NCI-H345 treated with DMSO at 0.1 percent for 48 hours (cell line): ENCODE results near the gene PHOX2B.
"Not testable (repeated sequence)": the region's sequence is repeated elsewhere in the genome, so short reads cannot be mapped to it uniquely, and the experiment has no call there.

Experiments
- DNase-seq: peaks from one replicate; lab custom pipeline; 2025; ENCODE audit not compliant: unreplicated experiment; lab: John Stamatoyannopoulos, UW

PHOX2B gene

DNA sequence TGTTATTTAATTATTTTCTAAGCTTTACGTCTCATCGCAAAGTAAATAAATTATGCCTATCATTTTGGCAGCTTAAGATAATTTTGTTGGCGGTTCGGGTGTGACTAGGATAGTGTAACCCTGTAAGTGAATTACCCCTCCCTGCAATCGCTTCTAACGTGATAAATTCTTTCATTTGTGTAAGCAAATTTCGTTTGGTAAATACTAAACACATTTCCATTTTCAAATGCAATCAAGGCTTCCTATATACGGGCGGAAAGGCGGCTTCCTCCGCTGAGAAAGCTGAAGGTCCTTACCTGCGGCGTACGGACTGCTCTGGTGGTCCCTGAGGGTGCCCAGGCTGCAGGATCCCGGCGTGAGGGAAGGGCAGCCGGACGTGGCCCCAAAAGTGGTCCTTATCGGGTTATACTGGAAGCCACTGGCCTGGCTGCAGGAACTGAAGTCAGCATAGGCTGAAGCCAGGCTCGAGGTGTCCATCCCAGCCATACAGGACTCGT is 403 bp downstream of the PHOX2B start:
- no peak for DNase-seq

DNA sequence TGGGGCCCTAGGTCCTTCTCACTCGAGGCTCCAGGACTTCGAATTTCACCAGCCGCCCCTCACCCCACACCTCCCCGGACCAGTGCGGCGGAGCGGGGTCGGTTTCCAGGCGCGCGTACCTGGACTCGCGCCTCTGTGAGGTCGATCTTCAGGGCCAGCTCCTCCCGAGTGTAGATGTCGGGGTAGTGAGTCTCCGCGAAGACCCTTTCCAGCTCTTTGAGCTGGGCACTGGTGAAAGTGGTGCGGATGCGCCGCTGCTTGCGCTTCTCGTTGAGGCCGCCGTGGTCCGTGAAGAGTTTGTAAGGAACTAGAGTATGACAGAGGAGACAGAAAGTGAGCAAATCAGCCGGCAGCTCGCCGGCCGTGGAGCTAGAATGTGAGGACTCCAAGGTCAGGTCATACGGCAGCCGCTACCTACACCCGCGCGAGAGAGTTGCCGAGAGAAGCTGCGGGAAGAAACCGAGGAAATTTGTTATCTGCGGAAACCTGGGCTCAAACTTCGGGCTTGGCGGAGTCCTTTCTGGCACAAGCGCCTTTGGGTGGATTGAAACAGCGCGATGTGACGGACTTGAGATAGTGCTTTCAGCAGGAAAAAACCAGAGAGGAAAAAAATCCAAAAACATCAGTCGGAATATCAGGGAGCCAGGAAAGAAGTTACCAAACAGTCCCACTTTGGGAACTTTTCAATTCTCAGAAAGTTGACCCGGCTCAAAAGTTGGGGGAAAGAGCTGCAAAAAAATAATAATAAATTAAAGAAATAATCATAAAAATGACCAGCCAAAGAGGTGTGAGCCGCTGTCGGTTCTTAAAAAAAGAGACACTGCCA is 1.1 kb downstream of the PHOX2B start:
- DNase-seq, result no peak

DNA sequence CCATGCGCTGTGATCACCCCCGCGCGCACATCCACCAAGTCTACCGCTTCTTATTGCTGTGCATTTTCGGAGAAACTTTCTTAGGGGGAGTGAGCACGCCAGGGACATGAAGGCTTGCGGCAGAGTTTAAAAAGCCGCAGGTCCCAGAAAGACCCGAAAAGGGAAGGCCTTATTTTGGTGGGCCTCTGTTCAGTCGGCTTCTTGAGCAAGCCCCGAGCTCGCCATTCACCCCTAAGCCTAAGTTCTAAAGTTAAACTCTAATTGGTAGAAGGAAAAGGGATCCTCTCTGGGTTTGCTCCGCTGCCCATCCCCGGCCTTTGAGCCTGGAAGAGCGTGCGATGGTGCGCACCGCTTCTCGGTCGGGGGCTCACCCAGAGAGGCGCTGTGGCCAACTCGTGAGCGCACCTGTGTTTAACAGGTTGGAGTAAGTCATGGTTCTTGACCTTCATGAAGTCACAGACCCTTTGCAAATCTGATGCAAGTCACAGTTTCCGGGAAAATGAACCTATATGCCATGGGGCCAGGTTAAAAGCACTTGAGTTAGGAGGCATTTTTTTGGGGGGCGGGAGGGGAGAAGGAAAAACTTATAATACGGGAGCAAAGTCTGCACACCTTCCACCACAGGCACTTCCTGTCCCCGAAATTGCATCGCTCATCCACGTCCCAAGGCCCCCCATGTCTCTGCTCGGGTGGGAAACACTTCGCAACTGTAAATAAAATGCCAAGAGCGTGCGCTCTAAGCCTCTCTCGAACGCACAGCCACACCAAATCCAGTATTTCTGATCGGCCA is 1.9 kb downstream of the PHOX2B start:
- no peak for DNase-seq

DNA sequence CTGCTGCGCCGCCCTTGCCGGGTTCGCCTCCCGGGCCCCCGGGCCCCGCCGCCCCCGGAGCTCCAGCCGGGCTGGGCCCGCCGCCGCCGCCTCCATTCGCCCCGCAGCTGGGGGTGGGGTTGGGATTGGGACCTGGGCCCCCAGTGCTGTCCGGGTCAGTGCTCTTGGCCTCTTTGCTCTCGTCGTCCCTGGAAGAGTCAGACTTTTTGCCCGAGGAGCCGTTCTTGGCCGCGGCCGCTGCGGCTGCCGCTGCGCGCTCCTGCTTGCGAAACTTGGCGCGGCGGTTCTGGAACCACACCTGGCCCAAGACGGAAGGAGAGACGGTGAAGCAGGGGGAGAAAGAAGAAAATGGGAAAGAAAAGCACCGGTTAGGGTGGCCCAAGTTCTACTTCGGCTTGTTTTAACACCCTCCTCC is 2.5 kb downstream of the PHOX2B start:
- no peak for DNase-seq

DNA sequence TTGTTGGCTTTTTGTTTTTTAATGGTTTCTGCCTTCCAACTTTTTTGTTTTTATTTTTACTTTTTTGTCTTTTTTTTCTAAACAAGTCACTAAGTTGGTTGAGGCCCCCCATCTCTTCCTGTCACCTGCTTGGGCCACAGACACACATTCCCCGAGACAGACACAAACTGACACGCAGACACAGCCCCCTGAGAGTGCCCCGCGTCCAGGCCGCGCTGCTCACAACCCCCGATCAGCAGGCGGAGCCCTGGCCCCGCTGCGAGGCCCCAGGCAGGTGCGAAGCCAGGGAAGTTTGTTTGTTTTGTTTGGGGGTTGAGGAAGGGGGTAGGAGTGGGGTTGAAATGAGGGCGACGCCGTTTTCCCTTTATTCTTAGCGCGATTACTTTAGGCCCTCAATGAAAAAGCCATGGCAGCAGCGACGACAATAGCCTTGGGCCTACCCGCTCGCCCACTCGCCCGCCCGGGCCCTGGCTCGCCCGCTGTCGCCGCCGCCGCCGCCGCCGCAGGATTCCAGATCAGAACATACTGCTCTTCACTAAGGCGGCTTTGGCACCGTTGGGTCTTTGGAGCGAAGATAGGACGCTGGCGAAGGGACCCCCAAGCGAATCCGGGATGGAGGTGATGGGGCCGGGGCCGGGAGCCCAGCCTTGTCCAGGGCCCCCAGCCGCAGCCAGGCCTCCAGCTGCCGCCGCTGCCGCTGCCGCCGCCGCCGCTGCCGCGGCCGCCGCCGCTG is 3.1 kb downstream of the PHOX2B start:
- DNase-seq, result no peak

DNA sequence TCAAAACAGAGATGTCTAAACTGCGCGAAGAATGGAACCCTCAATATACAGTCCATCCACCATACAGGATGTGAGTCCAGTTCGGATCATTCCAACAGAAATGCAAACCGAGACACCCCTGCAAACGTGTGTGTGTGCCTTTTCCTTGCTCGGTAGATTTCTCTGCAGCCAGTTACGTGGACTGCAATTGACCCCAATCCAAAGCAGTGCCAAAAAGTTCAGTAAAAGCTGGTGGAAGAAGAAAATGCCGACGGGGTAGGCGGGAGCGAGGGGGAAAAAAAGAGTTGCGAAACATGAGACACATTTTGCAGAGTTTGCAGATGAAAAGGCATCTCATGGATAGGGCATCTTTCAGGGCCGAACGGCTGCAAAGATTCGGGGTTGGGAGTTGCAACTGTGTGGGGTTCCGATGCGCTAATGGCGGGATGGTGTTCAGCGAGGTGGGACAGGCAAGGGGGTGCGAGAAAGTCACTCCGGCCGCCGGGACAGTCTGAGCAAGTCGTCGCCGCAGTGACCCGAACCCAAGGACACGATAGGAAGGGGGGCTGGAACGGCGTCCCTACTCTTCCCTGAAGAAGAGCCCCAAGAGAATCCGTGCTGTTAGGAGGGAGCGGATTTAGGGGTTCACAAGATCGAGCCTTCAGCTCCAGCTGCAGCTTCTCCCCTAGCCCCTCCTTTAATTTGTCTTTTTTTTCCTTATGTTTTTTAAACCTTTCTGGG is 3.8 kb downstream of the PHOX2B start:
- DNase-seq, result no peak

DNA sequence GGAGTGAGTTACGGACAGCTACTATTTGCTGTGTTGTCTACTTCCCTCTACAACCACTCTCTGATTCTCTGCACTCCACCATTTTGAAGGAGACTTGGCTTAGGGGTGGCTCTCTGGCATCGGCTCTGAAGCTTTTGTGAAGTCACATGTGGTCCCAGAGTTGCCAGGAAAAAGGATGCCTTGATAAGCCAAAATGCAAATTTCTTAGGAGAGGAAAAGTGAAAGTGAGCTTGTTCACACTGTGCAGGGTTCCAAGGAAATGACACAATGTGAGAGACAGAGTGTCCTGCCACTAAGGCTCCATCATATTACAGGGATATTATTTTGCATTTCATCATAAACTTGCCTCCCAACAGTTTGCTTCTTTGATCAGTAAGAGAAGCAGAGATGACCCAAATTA is 7.2 kb downstream of the PHOX2B start:
- no peak for DNase-seq

DNA sequence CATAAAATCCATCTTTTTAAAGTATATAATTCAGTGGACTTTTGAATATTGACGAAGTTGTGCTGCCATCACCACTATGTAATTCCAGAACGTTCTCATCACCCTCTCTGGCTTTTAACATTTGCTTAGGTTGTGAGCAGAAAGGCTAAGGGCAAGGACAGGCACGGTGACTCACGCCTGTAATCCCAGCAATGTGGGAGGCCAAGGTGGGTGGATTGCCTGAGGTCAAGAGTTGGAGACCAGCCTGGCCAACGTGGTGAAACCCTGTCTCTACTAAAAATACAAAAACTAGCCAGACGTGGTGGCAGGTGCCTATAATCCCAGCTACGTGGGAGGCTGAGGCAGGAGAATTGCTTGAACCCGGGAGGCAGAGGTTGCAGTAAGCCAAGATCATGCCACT is 11.0 kb downstream of the PHOX2B start:
- DNase-seq, result not testable (repeated sequence)

DNA sequence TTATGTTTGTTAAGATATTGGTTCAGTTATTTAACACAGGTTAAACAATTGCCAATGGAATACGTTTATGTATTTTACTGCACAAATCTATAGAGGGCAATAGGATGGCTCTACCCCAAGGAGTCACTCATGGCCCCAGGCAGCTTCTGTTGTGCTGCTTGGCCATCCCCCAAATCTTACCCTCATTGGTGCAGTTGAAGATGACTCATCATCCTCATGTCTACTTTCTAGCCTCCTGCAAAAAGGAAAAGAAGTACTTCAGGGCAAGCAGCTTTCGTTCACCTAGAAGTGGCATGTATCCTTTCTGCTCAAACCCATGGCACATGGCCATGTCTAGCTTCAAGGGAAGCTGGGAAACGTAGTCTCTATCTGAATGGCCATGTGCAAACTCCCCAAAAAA is 14.2 kb downstream of the PHOX2B start:
- DNase-seq, result no peak

DNA sequence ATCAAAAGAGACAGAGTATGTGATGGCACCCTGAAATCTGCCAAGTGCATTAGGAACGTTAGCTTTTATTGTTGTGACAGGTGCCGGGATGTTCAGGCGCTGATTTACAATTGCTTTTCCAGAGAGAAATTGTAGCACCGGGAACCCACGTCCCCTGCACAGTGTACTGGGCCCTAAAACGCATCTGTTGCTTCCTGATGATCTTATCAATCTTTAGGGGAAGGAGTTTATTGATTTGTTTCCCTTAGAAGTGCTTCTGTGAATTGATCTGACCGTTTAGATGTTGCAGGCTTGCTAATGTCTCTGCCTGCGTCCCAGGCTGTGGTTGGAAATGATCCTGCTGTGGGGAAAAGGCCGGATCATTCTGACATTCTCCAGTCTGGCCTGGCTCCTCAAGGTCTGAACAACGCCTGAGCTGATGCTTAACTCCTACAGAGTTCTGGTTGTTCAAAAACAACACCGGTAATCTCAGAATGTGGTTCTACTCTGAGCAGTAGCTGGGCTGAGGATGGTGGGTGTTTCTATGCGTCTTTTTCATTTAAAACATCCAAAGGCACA is 16.9 kb downstream of the PHOX2B start:
- DNase-seq, result no peak

DNA sequence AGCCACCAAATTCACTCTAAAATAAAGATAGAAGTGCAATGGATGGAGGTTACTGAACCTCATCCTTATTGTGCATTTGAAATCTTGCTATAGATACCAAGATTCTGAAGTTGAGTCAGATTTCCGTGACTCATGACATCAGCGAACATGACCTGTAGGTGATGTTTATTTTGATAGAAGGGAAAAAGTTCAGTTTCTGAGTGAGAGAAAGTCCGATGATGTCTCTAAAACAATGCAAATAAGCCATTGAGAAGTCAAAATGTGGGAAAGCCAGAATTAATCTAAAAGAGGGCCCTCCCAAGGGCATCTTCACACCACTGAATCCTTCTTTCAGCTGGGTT is 20.0 kb downstream of the PHOX2B start:
- no peak for DNase-seq

DNA sequence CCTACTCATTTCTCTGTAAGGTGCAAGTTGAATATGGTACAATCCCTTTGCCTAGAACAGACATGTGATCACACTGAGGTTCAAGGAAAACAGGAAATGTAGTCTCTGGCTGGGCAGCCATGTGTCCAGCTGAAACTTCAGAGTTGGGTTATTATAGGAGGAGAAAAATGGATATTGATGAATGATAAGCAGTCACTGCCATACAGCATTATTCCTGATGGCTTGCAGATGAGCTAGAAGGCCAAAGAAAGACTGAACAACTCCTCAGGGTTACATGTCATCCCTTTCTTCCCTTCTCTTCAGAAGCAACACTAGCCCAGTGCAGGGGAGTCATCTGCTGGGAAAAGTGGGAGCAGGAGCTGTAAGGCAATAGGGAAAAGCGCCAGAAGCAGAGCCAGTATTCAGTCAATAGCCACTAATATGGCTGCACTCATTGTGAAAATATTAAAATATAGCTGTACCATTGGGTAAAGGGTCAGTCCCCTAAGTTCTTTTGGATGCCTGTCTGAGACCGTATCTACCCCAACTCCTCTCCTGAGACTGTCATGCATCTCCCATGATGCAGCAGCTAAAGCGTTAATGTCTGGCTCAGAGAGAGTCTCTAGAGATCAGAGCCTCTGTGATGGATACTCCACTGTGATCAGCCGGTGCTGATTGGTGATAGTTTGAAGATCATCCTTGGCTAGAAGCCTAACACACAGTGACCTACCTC is 20.5 kb downstream of the PHOX2B start:
- no peak for DNase-seq

DNA sequence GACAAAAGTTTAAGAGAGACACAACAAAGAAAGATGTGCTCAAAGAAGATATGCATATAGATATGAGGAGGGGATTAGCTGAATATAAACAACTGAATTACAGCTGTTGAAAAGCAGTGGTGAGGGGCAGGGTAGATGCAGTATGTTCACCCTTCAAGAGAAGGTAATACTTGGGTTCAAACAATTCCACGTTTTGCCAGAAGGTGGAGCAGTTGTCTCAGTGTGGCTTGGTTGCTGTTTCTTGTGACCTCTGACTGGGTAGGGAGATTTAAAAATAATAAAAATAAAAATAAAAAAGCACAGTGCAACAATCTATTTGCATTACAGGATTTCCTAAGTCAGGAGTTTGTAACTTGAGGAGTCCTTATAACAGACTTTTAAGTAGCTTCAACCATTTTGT is 23.3 kb downstream of the PHOX2B start:
- no peak for DNase-seq

DNA sequence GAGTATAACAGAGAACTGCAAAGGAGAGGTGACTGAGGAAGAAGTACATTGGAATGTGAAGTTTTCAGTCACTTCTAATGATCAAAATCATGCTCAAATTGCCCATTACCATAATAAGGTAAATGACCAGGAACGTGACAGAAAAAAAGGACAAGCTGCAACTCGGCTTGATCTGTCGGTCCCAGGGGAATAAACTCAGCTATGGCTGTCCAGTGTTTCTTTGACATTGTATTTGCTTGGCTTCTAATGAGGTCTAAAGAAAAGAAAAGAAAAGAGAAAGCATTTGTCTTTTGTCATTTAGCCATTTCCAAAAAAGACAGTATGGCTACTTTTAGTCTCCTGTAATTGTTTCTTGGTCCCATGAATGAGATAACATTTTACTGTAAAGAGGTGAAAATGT is 25.2 kb downstream of the PHOX2B start:
- DNase-seq, result no peak

DNA sequence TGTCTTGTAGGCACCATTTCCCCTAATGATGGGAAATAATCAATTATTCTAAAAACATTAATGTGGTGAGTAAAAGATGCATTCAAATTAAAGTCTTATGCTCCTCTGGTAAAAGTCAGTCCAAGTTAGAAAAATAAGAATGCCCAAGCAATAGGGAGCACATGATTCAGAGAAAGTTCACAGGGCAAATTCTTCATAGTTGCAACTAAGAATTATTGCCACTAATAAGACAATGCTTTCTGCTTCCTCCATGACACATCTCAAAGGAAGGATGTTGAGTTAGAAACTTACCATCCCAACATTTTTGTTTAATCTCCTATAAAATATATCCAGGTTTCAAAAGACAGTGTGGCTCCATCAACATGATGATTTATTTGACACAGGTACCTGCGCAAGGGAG is 26.3 kb downstream of the PHOX2B start:
- DNase-seq, result no peak

DNA sequence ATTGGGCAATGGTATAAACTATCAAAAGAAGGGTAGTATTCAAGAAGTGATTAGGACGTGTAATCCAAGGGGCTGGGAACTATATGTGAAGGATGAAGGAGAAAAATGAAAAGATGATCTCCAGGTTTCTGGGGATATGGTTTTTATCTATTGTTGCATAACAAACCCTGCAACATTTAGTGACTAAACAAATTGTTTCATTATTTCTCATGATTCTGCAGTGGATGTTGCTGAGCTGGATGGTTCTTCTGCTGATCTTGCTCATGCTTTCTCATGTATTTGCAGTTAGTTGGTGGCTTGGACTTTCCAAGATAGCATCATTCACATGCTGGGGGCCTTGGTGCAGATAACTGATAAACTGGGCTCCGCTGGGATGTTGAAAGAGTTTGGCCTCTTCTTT is 29.1 kb downstream of the PHOX2B start:
- no peak for DNase-seq

DNA sequence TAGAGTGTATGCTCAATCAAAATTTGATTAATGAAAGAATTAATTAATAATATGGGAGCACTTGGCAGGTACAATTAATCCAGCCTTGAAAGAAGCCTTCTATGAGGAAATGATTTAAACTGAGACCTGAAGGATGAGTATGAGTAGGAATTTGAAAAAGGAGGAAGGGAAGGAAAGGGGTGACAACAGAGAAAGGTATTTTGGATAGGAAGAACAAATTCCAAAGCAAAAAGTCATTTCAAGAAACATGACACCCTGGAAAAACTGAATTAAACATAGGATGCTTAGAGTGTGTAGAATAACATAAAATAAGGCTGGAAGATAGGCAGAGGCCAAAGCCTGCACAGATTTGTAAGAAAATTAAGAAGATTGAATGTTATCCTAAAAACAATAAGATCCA is 29.6 kb downstream of the PHOX2B start:
- no peak for DNase-seq

DNA sequence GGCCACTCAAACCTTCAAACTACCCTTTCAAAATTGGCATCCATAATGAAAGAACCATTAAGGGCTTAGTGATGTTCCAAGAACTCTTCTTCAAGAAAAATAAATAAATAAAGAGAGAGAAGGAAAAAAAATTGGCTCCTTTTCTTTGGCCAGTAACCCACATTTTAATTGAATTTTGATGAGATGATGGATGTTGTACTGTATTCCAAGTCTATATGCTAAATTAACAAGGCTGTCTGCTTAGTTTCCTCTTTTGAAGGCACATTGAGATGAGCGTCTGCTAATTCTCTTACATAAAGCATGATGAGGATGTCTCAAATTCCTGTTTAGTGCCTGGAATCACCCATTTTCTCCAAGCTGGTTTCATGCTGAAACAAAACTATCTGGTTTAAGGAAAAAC is 33.4 kb downstream of the PHOX2B start:
- no peak for DNase-seq

DNA sequence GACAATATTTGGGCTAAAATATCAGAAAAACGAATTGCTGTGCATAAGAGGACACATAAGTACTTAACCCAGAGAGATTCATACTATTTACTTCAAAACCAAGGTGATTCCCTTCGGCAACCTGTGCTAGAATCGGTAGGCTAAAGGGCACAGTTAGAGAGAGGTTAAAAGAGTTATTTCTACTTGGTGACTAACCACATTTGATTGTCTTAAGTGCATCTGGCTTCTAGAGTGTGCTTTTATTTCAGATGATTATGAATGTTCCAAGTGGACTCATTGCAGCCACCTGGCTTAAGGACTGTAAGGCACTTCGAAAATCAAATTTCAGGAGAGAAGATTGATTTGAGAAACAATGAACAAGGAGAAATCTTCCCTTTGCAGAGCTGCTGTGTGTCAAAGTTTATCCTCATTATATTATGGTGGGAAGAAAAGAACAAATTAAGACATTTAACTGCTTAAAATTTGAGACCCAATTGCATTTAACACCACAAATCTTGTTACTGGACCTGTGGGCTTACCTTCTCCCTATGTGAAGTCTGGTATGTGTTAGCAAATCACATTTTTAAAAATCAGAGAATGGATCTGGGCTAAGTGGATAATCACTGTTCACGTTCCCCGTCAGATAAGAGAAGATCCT is 34.0 kb downstream of the PHOX2B start:
- no peak for DNase-seq

DNA sequence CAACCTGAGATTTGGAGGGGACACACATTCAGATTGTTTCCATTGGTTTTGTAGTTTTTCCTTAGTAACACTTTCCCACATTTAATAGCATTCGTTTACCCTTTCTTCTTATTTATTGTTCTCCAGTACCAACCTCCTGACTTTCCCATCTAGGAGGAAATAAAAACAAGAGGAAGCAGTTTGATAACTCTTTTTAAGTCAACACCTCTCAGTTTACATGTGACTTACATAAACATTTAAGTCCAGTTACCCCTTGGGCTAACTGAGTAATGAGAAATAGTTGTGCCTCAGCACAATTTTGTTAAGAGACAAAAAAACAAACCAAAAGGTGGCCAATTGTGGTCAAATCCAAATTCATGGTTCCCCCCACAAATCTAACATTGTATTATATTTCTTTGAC is 34.8 kb downstream of the PHOX2B start:
- DNase-seq, result no peak
